NCI-H1417 treated with DMSO at 0.1 percent for 48 hours (cell line): ENCODE measurements around the gene ATIC.
"Not testable (repeated sequence)": the region's sequence is repeated elsewhere in the genome, so short reads cannot be mapped to it uniquely, and the experiment has no call there.

Experiments
- DNase-seq: peaks from one replicate; lab custom pipeline; 2025; lab: John Stamatoyannopoulos, UW

The ATIC gene

DNA sequence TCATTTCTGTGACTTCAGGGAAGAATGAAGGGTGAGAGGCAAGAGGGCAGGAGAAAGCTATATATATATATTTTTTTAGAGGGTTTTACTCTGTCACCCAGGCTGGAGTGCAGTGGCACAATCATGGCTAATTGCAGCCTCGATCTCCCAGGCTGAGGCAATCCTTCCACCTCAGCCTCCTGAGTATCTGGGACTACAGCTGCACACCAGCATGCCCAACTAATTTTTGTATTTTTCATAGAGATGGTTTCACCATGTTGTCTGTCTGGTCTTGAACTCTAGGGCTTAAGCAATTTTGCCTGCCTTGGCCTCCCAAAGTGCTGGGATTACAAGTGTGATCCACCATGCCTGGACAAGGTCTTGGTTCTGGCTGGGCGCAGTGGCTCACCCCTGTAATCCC is 3.4 kb downstream of the ATIC start:
- DNase-seq: no peak

DNA sequence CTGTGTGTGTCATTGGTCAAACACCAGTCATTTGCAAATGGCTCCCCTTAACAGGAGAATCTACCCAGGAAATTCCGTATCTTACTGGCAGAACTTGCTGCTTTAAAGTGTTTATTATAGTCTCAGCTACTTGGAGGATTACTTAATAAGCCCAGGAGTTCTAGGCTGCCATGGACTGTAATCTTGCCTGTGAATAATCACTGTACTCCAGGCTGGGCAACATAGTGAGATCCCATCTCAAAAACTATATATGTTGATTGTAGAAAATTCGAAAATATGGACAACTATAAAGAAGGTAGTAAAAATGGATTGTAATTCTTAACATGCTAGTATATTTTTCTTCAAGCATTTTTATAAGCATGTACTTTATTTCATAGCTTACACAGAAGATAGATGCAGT is 4.5 kb downstream of the ATIC start:
- DNase-seq: no peak

DNA sequence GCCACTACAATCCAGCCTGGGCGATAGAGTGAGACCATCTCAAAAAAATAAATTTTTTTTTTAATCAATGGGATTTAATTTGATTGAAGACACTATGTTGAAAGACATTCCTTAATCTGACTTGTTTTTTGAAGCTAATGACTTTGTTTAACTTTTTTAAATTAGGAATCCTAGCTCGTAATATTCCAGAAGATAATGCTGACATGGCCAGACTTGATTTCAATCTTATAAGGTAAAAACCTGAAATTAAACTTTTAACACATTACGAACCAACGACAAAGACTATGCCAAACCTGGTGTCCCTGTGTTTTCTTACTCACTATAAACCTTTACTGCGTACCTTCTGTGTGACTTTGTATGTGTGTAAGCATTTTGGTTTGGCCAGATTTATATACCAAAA is 7.6 kb downstream of the ATIC start:
- DNase-seq: no peak

DNA sequence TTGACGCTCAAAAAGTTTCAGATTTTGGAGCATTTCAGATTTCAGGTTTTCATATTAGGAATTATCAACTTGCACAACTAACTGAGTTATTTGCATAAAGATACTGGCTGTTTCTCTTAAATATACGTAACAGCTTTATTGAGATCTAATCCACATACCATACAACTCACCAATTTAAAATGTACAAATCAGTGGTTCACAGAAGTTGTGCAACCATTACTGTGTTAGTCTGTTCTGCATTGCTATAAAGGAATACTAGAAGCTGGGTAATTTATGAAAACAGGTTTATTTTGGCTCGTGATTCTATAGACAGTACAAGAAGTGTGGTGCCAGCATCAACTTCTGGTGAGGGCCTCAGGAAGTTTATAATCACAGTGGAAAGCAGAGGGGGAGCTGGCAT is 8.2 kb downstream of the ATIC start:
- DNase-seq: no peak

DNA sequence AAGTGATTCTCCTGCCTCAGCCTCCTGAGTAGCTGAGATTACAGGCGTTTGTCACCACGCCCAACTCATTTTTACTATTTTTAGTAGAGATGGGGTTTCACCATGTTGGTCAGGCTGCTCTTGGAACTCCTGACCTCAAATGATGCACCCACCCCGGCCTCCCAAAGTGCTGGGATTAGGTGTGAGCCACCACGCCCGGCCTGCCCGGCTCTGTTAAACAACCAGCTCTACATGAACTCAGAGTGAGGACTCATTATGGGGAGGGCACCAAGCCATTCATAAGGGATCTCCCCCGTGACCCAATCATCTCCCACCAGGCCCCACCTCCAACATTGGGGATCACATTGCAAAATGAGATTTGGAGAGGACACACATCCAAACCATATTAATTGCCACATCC is 8.8 kb downstream of the ATIC start:
- DNase-seq: no peak

DNA sequence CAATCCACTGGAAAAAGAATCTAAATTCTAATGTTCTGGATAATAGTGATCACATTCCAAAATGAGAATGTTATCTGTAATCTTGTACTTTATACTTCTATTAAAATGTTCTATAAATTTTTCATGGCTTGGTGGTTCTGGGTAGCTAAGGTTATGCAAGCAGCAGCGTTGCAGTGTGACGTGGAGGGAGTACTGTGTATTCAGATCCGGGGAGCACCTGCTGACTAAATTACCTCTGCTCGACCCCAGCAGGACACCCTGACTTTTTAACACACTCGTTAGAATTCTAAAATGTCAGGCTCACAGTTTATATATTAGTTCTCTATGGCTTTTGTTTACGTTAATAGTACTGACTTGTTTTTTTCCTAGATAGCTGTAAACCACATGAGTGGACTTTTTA is 13.0 kb downstream of the ATIC start:
- DNase-seq: no peak

DNA sequence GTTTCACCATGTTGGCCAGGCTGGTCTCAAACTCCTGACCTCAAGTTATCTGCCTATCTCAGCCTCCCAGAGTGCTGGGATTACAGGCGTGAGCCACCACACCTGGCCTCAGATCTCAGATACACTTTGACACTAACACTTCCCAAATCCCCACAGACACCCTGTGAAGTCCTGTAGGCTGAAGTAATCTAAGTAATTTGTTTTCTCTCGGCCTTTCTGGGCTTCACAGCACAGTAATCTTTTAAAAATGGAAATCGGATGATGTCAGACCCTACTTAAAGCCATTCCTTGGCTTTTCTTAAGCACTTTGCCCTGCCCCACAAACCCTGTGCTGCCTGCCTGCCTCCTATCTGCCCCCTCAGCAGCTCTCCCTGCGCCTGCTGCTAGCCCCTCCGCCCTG is 16.2 kb downstream of the ATIC start:
- DNase-seq: no peak

DNA sequence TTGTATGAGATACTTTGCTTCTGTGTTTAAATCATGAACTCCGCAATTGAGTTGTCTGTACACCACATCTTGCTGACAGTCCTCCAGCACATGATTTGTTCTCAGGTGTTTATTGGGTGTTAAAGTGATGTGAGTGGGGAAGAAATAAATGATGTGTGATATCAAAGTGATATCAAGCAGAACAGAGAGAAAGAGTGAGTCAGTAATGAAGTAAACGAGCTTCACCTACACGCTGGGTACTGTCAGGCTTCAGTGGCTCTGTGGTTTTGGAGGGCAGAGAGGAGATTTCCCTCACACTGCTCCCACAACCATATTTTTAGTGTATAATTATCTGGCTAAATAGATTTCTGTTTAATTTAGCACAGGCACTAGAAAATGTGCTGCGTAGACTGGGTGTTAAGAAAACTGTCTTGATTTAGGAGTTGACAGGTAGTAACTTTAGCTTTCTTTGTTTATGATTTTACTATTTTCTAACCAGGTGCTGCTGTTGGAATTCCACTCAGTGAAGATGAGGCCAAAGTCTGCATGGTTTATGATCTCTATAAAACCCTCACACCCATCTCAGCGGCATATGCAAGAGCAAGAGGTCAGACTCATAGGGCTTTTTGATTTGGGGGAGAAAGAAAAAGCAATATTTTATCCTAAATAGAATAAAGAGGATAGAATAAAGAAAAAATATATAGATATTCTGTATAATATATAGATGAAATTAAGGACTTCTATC is 21.2 kb downstream of the ATIC start:
- DNase-seq: no peak

DNA sequence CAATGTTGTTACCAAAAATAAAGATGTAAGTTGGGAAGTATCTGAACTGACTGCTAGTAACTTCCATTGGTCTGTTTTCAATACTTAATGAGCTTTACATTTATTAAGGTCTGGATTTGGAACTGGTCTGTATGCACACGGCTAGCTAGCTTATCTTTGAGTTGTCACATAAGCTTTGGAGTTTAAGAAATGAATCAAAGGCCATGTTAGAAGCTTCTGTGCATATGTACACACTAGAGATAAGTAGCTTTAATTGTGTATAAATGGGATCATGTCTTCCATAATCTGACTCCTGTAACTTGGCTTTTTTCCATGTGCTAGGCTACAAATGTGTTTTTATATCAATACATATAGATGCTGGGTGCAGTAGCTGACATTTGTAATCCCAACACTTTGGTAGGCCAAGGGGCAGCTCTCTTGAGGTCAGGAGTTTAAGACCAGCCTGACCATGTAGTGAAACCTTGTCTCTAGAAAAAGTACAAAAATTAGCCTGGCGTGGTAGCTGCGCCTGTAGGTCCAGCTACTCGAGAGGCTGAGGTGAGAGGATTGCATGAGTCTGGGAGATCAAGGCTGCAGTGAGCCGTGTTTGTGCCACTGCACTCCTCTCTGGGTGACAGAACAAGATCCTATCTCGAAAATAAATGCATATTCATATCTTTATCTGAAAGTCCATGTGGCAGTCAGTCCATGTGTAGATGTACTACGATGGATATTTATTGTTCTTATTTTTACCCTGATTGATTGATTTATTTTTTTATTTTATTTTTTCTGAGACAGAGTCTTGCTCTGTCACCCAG is 27.2 kb downstream of the ATIC start:
- DNase-seq: no peak

DNA sequence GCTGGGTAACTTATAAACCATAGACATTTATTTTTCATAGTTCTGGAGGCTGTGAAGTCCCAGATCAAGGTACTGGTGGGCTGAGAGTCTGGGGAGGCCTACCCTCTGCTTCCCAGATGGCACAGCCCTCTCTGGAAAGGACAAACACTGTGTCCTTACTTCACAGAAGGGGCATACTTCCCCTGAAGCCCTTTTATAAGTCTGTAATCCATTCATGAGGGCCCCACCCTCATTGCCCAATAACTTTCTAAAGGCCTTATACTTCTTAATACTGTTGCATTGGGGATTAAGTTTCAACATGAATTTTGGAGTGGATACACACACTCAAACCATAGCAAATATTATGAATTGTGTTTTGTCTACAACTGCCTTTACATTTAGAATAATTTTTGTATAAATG is 36.0 kb downstream of the ATIC start:
- no peak for DNase-seq

DNA sequence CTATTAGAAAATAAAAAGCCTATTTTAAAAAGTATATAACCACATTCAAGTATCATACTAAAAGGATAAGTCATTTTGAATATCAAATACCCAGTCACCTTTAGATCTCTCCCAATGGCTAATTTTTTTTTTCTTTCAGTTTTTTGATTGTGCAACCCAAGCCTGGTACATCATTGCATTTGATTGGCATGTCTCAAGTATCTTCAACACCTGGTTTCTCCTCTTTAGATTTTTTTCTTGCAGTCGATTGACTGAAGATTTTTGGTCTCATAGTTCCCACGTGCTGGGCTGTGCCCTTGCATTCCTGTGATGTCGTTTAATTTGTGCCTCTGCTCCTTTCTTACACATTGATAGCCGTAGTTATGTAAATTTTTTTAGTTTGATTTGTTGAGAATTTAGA is 40.7 kb downstream of the ATIC start:
- DNase-seq: no peak

DNA sequence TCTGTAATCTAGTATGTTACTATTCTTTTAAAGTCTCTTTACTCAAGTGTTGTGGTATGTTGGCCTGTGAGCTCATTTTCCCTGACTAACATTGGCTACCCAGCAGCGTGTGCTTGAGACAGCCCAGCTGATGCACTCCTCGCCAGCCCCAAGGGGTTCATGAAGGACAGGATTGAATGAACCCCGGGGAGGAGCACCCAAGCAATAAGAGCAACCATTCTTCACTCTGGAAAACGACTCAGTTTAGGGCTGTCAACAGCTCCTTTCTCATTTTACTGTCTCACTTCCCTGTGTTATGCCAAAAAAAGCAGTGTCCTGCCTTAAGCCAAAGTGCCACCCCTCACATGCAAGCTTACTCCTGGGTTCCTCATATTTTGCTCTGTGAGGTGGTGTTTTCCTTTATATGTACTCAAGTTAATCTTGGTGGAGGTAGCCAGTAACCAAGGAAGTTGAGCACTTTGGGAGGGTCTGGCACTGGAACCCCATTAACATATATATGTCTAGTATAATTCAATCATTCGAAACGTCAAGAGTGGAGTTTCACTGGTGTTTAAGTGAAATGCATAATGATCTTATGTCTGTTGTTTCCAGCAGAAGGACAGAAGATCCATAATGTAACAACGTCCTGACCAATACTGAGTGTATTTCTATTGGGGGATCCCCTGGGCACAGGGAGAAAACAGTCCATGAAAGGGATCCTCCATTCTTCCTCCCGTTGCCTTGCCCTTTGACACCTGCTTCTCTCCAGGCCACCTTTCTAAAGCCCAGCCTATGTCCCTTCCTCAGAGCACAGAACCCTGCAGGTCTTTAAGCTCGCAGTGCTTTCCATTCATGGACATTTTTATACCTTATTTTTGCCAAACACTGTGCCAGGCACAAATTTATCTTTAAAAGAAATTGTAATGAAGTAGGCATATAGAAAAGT is 43.2 kb downstream of the ATIC start:
- DNase-seq: no peak

DNA sequence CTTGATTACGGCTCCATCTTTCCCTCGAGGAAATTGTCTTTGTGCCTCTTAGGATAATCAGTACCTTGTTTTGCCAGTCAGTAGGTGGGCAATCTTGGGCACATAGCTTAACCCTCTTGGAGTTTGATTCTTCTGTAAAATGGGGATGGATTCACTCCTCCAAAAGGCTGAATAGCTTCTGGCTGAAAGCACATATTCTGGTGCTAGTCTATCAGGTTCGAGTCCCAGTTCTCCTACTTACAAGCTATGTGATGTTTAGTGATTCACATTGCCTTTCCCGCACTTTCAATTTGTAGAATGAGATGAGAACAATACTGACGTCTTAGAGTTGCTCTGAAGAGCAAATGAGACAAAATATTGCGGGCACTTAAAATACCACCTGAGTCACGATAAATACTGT is 43.9 kb downstream of the ATIC start:
- no peak for DNase-seq

DNA sequence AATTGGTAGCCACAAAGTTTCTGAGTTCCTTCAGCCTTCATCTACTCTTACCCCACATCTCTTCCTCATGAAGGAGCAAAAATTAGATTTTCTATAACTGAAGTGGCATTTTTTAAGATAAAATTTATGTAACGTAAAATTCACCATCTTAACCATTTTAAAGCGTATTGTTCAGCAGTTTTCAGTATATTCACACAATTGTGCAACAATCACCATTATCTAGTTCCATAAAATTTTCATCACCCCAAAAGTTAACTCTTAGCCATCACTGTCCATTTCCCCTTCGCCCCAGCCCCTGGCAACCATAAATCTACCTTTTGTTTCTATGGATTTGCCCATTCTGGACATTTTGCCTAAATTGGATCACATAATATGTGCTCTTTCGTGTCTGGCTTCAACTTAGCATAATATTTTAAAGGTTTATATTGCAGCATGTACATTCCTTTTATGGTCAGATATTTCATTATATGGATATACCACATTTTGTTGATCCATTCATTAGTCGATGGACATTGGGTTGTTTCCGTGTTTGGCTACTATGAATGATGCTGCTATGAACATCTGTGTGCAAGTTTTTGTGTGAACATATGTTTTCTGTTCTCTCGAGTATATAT is 44.6 kb downstream of the ATIC start:
- no peak for DNase-seq

DNA sequence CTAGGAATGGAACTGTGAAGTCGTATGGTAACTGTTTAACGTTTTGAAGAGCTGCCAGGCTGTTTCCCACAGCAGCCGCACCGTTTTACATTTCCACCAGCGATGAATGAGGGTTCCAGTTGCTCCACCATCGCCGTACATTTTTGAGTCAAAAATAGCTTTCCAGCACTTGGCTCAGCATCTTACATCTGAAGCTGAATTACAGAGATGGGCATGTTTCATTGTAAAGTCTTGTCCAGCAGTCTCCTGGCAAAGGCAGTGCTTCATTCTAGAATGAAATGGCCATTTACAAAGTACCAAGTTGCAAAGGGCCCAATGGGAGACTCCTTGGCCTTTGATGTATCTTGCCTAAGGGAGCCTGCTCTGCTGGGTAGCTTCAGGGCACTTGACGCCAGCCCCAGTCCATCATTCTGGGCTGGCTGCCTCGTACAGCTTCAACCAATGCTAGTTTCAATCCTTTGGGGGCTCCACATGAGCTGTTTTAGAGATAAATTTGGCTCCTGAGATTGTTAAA is 45.1 kb downstream of the ATIC start:
- DNase-seq: no peak

DNA sequence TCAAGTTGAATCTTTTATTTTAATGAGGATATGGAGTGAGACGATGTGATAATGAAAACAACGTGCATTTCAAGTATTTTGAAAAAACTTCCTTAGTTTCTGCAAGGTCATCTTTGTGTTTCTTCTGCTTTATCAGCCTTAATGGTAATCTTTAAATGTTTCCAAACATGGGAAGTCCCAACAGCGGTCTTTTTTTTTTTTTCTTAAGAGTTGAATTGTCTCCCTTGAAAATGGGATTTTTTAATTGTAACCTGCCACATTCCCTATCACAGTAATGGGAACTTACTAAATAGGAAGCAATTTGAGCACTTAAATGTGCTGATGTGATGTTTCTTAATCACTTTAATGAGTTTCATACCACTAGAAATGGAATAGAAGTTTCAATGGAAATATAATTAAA is 45.8 kb downstream of the ATIC start:
- DNase-seq: no peak

DNA sequence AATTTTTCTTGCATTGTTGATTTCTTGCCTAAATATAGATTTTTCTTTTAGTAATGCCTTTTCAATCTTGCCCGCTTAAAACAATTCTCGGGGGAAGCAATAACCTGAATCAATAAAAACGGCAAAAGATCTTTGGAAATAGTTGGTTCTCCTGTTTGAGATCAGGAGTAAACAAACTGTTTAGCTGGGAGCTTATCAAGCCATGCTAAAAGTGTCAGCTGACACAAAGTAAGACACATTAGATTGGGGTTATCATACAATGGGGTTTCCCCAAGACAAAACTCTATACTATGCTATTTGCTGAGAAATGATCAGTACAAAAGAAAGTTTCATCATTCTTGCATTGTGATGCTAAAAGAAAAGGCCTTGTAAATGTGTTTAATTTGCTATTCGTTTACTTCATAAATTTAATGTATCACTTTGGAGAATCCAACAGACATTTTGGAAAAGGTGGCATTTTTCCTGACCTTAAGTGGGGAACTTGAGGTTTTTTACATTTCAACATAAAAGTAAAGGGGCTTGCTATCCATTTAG is 46.5 kb downstream of the ATIC start:
- no peak for DNase-seq

DNA sequence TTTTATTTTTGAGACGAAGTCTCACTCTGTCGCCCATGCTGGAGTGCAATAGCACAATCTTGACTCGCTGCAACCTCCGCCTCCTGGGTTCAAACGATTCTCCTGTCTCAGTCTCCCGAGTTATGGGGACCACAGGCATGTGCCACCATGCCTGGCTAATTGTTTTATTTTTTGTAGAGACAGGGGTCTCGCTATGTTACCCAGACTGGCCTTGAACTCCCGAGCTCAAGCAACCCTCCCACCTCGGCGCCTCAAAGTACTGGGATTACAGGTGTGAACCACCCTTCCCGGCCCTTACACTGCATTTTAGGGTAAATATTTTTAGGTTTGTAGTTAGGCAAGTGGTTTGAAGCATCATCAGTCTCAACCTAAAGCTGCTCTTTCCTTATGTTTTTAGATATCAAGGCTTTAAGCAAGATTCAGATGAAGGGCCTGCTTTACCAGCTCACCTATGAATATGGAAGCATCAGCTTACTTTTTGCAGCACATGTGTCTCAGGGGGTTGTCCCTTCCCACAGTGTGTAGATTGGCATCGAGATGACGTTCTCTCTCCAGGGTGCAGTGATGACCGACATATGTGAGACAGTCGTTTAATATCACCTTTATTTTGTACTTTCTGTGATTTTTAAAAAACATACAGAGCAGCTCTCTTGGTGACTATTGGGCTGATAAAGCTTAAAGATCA is 47.2 kb downstream of the ATIC start:
- DNase-seq: no peak

DNA sequence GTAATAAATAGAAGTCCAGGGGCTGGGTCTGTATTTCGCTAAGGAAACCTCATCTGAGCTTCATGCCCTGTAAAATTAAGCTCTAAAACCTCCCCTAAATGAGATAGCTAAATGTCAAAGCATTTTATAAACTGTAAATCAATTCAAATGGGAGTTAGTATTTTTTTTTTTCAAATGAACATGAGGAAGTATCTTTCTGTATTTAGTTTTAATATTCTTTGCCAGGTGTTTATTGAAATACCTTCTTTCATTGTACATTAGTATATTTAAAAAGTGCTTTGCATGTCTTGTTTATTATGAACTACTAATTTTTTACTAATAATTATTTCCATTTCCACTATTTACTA is 47.7 kb downstream of the ATIC start:
- no peak for DNase-seq

DNA sequence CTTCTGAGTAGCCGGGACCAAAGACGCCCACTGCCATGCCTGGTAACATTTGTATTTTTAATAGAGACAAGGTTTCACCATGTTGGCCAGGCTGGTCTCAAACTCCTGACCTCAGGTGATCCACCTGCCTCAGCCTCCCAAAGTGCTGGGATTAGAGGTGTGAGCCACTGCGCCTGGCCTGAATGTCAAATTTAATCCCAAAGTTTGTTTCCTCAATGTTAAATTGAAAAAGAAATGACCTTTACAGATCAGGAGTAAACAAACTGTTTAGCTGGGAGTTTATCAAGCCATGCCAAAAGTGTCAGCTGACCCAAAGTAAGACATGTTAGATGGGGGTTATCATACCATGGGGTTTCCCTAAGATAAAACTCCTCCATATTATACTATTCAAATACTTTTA is 48.2 kb downstream of the ATIC start:
- not testable (repeated sequence) for DNase-seq

DNA sequence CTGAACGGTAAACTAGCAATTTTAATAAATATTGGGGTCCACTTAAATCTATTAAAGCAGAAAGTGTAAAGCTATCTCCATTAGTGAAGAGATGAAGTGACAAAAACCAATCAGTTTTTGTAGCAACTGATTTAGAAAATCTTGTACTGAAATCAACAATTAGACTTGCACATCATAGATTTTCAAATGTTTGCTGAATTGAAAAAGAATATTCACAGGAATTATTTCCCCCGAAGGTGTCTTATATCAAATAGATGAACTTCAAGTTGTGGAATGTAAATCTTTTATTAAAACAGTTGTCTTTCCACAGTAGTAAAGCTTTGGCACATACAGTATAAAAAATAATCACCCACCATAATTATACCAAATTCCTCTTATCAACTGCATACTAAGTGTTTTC is 48.7 kb downstream of the ATIC start:
- no peak for DNase-seq
